ENCODE measurements around the gene CRAMP1.

Gene CRAMP1

GRCh38 chr16:1634541-1634940 lies 22.4 kb downstream of the CRAMP1 start:
- DNase-seq (ENCODE audit: low spot score), result no peak

GRCh38 chr16:1635070-1635469 lies 22.9 kb downstream of the CRAMP1 start:
- no peak for DNase-seq (ENCODE audit: low spot score)

GRCh38 chr16:1637526-1637925 lies 25.4 kb downstream of the CRAMP1 start:
- no peak for DNase-seq (ENCODE audit: low spot score)

GRCh38 chr16:1638757-1639156 lies 26.6 kb downstream of the CRAMP1 start:
- DNase-seq (ENCODE audit: low spot score), result no peak

GRCh38 chr16:1639282-1639681 lies 27.1 kb downstream of the CRAMP1 start:
- DNase-seq (ENCODE audit: low spot score), result no peak

- DNase-seq (ENCODE audit: low spot score), result no peak
Measured at GRCh38 chr16:1639860-1640259, 27.7 kb downstream of the CRAMP1 start.

- no peak for DNase-seq (ENCODE audit: low spot score)
Measured at GRCh38 chr16:1640261-1640941, 28.2 kb downstream of the CRAMP1 start.

GRCh38 chr16:1641261-1641660 lies 29.1 kb downstream of the CRAMP1 start:
- no peak for DNase-seq (ENCODE audit: low spot score)

- no peak for DNase-seq (ENCODE audit: low spot score)
Measured at GRCh38 chr16:1642148-1642547, 30.0 kb downstream of the CRAMP1 start.

- no peak for DNase-seq (ENCODE audit: low spot score)
Measured at GRCh38 chr16:1642753-1643152, 30.6 kb downstream of the CRAMP1 start.

- no peak for DNase-seq (ENCODE audit: low spot score)
Measured at GRCh38 chr16:1643521-1643920, 31.4 kb downstream of the CRAMP1 start.

GRCh38 chr16:1645914-1646525 lies 33.9 kb downstream of the CRAMP1 start:
- no peak for DNase-seq (ENCODE audit: low spot score)

- DNase-seq (ENCODE audit: low spot score), result no peak
Measured at GRCh38 chr16:1647856-1648255, 35.7 kb downstream of the CRAMP1 start.

- DNase-seq (ENCODE audit: low spot score), result no peak
Measured at GRCh38 chr16:1650131-1650530, 38.0 kb downstream of the CRAMP1 start.

GRCh38 chr16:1651094-1651973 lies 39.2 kb downstream of the CRAMP1 start:
- peak; percentile 17 for DNase-seq (ENCODE audit: low spot score)

GRCh38 chr16:1651974-1652312 lies 39.8 kb downstream of the CRAMP1 start:
- no peak for DNase-seq (ENCODE audit: low spot score)

- no peak for DNase-seq (ENCODE audit: low spot score)
Measured at GRCh38 chr16:1653023-1653422, 40.9 kb downstream of the CRAMP1 start.

GRCh38 chr16:1654505-1655268 lies 42.5 kb downstream of the CRAMP1 start:
- no peak for DNase-seq (ENCODE audit: low spot score)

- no peak for DNase-seq (ENCODE audit: low spot score)
Measured at GRCh38 chr16:1655269-1655807, 43.2 kb downstream of the CRAMP1 start.

GRCh38 chr16:1655909-1656807 lies 44.0 kb downstream of the CRAMP1 start:
- DNase-seq (ENCODE audit: low spot score), result no peak
